ENCODE data around the gene MS4A10. TPM values are rescaled to one million over a fixed set of nuclear protein-coding genes. Genes with fewer than 3 reads are reported as not detected.

MS4A10 gene
- total RNA-seq, 1 experiment from 2014 or later, result not detected

GRCh38 chr11:60844045-60844869 is 59.1 kb downstream of the MS4A10 start:
- BruUV-seq (replicated peaks), result no TSS peak
- H3K79me2 ChIP-seq (ENCODE audit: insufficient read depth, low read length), result peaks cover 60% of the 10 kb centered on the region
- H3K4me2 ChIP-seq (ENCODE audit: low read length), result peak overlapping the region; percentile 79
- DNase-seq (ENCODE audit: low read depth, low spot score) (no peak), ATAC-seq (no peak)
- no peaks in the 10 kb centered on the region for H4K20me1 ChIP-seq (ENCODE audit: insufficient read depth)
- peak overlapping the region; percentile 98 for H3K9ac ChIP-seq (ENCODE audit: low read length)
- peaks cover 13 to 23% of the 10 kb centered on the region in 2 experiments for H3K4me1 ChIP-seq (ENCODE audit: control insufficient read depth in 1 of 2, insufficient read depth in 2 of 2, low read length in 2 of 2)
- peak overlapping the region in 1 of 2 experiments; percentile 92; a peak in 3 of 4 replicates for H3K4me3 ChIP-seq (replicated peaks in 1 of 2; ENCODE audit: low read depth in 1 of 2, low read length in 2 of 2)
- H2AFZ ChIP-seq (ENCODE audit: low read depth, low read length, poor library complexity, severe bottlenecking), result no peak overlapping the region
- TF ChIP-seq MAX (IDR thresholded peaks at IDR 0.05) (no peak), SRF (IDR thresholded peaks at IDR 0.05; ENCODE audit: low read depth) (no peak), JUND (IDR thresholded peaks at IDR 0.05) (no peak), ELF1 (IDR thresholded peaks at IDR 0.05; ENCODE audit: borderline replicate concordance, low read depth) (no peak), CEBPB (IDR thresholded peaks at IDR 0.05; ENCODE audit: low read depth) (no peak), EGR1 (IDR thresholded peaks at IDR 0.05; ENCODE audit: low read depth) (no peak)
- intact Hi-C loops (cut with micrococcal nuclease), result no loop called here
- no peak overlapping the region for H3K27ac ChIP-seq (ENCODE audit: low read depth, low read length)
- RAD21 ChIA-PET (ENCODE audit: low non-redundant PET in 1 of 2, low total read pairs in 2 of 2, uncharacterized antibody in 2 of 2, unreplicated experiment in 2 of 2), result no interaction called here
- H3K9me3 ChIP-seq (ENCODE audit: control insufficient read depth in 1 of 2, insufficient read depth in 1 of 2, low read depth in 1 of 2, low read length in 2 of 2), result no peaks in the 10 kb centered on the region
- H3K9me2 ChIP-seq (ENCODE audit: insufficient read depth), result no peaks in the 10 kb centered on the region
- H3K27me3 ChIP-seq (ENCODE audit: insufficient read depth, low read length), result no peaks in the 10 kb centered on the region
- peaks cover 13 to 41% of the 10 kb centered on the region in 2 experiments for H3K36me3 ChIP-seq (ENCODE audit: control insufficient read depth in 1 of 2, insufficient read depth in 2 of 2, low read length in 2 of 2)
- CTCF ChIA-PET, result interaction anchor here (1.2 to 2.0 kb wide), 2 partner anchors 43 kb away, joined by 4 to 5 read pairs; no protein-coding TSS in a partner anchor
- POLR2A ChIA-PET, result no interaction called here

- Histone ChIP-seq H3K36me3 (ENCODE audit: control insufficient read depth in 1 of 2, insufficient read depth in 2 of 2, low read length in 2 of 2) (peaks cover 13 to 47% of the 10 kb centered on the region in 2 experiments), H2AFZ (ENCODE audit: low read depth, low read length, poor library complexity, severe bottlenecking) (no peak overlapping the region), H3K4me2 (ENCODE audit: low read length) (no peak overlapping the region), H3K9me2 (ENCODE audit: insufficient read depth) (no peaks in the 10 kb centered on the region), H3K4me1 (ENCODE audit: control insufficient read depth in 1 of 2, insufficient read depth in 2 of 2, low read length in 2 of 2) (peaks cover 13 to 23% of the 10 kb centered on the region in 2 experiments), H3K9me3 (ENCODE audit: control insufficient read depth in 1 of 2, insufficient read depth in 1 of 2, low read depth in 1 of 2, low read length in 2 of 2) (no peaks in the 10 kb centered on the region), H3K4me3 (replicated peaks in 1 of 2; ENCODE audit: low read depth in 1 of 2, low read length in 2 of 2) (no peak overlapping the region), H3K79me2 (ENCODE audit: insufficient read depth, low read length) (peaks cover 60% of the 10 kb centered on the region), H4K20me1 (ENCODE audit: insufficient read depth) (no peaks in the 10 kb centered on the region), H3K27ac (ENCODE audit: low read depth, low read length) (no peak overlapping the region), H3K9ac (ENCODE audit: low read length) (no peak overlapping the region), H3K27me3 (ENCODE audit: insufficient read depth, low read length) (no peaks in the 10 kb centered on the region)
- no peak for ATAC-seq
- CTCF ChIA-PET, result interaction anchor here (1.2 kb wide), 1 partner anchor 43 kb away, joined by 4 read pairs; no protein-coding TSS in a partner anchor
- POLR2A ChIA-PET, result no interaction called here
- RAD21 ChIA-PET (ENCODE audit: low non-redundant PET in 1 of 2, low total read pairs in 2 of 2, uncharacterized antibody in 2 of 2, unreplicated experiment in 2 of 2), result no interaction called here
- DNase-seq (ENCODE audit: low read depth, low spot score), result no peak
- intact Hi-C loops (cut with micrococcal nuclease), result no loop called here
- no TSS peak for BruUV-seq (replicated peaks)
- TF ChIP-seq CBX3 (IDR thresholded peaks at IDR 0.05; ENCODE audit: low read depth) (no peak), SRF (IDR thresholded peaks at IDR 0.05; ENCODE audit: low read depth) (no peak), MAX (IDR thresholded peaks at IDR 0.05) (no peak), ZFX (IDR thresholded peaks at IDR 0.05) (no peak), SIN3A (IDR thresholded peaks at IDR 0.05; ENCODE audit: low read depth) (no peak), REST (IDR thresholded peaks at IDR 0.05; ENCODE audit: low read depth) (no peak), ATF3 (IDR thresholded peaks at IDR 0.05) (no peak), YY1 (IDR thresholded peaks at IDR 0.05; ENCODE audit: extremely low read depth, insufficient replicate concordance, low read depth, low read length) (no peak), SP1 (IDR thresholded peaks at IDR 0.05; ENCODE audit: low read depth) (no peak), ELF1 (IDR thresholded peaks at IDR 0.05; ENCODE audit: borderline replicate concordance, low read depth) (no peak)
Observed at GRCh38 chr11:60844870-60845221, 59.7 kb downstream of the MS4A10 start.

Data from HCT116 (cell line).